ENCODE data around the gene PPID.
"Not testable (repeated sequence)": the region's sequence is repeated elsewhere in the genome, so short reads cannot be mapped to it uniquely, and the experiment has no call there.

PPID gene

DNA sequence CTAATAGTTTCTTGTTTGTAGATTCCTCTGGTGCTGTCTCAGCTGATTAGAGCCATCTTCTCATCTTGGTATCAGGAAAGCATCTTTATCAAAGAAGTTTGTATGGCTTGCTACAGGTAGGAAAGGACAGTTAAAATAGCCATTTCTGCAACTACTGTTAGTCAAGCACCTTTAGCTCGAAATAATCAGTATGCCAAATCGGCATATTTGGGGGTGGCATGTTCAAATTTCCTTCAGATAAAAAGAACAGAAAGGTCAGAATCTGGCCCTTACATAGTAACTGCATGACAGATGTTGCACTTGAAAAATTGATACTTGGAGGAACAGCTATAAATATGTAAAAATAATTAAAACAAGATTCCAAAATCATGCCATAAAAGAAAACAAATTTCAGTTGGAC lies 56.3 kb downstream of the PPID start:
- DNase-seq (ENCODE audit: low spot score) = no peak

GRCh38 chr4:158664806-158665205 lies 58.4 kb downstream of the PPID start:
- no peak for DNase-seq (ENCODE audit: low spot score)

DNA sequence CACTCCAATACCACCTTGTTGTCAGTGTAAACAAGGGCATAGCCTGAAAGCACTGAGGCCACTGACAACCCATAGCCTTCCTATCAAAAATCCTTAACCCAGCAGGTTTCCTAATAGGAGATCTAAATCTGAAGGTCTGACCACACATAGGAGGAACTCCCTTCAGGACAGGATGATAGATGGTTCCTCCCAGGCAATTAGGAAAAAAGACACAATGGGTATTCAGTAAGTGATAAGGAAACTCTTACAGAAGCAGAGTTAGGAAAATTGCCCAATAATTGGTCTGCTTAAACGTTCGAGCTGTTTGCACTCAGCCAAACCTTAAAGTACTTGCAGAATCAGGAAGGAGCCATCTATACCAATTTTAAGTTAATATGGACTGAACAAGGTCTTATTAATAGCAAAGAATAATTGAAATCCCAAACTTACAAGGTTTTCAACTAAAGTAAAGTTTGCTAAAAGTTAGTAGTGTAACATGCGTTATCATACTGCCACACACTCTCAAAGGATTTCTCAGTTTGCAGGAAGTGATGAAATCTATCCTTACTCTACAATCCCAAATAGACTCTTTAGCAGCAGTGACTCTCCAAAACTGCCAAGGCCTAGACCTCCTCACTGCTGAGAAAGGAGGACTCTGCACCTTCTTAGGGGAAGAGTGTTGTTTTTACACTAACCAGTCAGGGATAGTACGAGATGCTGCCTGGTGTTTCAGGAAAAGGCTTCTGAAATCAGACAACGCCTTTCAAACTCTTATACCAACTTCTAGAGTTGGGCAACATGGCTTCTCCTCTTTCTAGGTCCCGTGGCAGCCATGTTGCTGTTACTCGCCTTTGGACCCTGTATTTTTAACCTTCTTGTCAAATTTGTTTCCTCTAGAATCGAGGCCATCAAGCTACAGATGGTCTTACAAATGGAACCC lies 59.2 kb downstream of the PPID start:
- DNase-seq (ENCODE audit: low spot score) = not testable (repeated sequence)

DNA sequence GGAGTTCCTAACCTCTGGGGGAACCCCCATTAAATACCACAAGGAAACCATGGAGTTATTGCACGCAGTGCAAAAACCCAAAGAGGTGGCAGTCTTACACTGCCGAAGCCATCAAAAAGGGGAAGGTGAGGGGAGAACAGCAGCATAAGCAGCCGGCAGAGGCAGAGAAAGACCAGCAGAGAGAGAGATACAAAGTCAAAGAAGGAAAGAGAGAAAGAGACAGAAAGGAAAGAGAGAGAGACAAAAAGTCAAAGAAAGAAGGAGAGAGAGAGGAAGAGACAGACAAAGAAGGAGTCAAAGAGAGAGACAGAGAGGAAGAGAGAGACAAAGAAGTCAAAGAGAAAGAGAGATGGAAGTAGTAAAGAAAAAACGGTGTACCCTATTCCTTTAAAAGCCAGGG lies 59.9 kb downstream of the PPID start:
- not testable (repeated sequence) for DNase-seq (ENCODE audit: low spot score)
